Measurements from ENCODE around the gene ATRAID. TPM values are rescaled to one million over a fixed set of nuclear protein-coding genes. Genes with fewer than 3 reads are reported as not detected.

The ATRAID gene
- total and polyA plus RNA-seq, 4 donors, result 90.0 to 204 (median 122) TPM

DNA sequence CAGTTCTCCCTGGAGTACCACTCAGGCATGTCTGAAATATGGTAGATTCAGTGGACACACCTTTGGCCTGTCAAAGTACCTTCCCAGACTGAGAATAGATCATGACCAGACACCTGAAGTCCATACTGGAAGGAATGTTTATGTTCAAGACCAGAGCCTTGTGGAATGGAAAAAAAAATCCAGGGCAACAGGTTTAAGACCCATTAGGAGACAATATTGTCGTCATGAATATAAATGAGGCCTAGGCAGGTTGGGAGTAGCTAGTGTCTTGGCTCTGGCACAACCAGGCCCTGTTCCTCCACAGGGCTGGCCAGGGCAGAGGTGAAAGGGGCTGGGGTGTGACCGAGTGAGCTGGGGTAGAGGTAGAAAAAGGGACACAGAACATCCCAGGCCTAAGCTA lies 13.2 kb upstream of the ATRAID start:
- no peak overlapping the region for H3K9ac ChIP-seq (ENCODE audit: insufficient read depth in 1 of 2, low read length in 2 of 2)
- no peak overlapping the region for H3K27ac ChIP-seq (ENCODE audit: low read depth in 1 of 2, low read length in 1 of 2)
- TF ChIP-seq, protein P1, sequence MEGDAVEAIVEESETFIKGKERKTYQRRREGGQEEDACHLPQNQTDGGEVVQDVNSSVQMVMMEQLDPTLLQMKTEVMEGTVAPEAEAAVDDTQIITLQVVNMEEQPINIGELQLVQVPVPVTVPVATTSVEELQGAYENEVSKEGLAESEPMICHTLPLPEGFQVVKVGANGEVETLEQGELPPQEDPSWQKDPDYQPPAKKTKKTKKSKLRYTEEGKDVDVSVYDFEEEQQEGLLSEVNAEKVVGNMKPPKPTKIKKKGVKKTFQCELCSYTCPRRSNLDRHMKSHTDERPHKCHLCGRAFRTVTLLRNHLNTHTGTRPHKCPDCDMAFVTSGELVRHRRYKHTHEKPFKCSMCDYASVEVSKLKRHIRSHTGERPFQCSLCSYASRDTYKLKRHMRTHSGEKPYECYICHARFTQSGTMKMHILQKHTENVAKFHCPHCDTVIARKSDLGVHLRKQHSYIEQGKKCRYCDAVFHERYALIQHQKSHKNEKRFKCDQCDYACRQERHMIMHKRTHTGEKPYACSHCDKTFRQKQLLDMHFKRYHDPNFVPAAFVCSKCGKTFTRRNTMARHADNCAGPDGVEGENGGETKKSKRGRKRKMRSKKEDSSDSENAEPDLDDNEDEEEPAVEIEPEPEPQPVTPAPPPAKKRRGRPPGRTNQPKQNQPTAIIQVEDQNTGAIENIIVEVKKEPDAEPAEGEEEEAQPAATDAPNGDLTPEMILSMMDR (IDR thresholded peaks at IDR 0.05; ENCODE audit: control extremely low read depth, extremely low read depth), result no peak
- H3K9me3 ChIP-seq (ENCODE audit: control insufficient read depth in 4 of 4, insufficient read depth in 3 of 4, low read length in 3 of 4), result no peaks in the 10 kb centered on the region
- no peak for ATAC-seq (ENCODE audit: insufficient read depth, low FRiP score)
- no peaks in the 10 kb centered on the region for H3K4me1 ChIP-seq (ENCODE audit: control insufficient read depth in 5 of 5, insufficient read depth in 5 of 5, low read length in 5 of 5)
- 83 to 85% methylated on average over 2 of the region's 2 CpGs for WGBS, 2 donors
- peaks cover 0 to 26% (median 2%) of the 10 kb centered on the region in 4 donors for H3K36me3 ChIP-seq (ENCODE audit: control insufficient read depth in 4 of 4, insufficient read depth in 4 of 4, low read length in 4 of 4)
- no peaks in the 10 kb centered on the region for H3K27me3 ChIP-seq (ENCODE audit: control insufficient read depth in 3 of 3, insufficient read depth in 3 of 3, low read length in 2 of 3)
- no peak for DNase-seq
- H3K4me3 ChIP-seq, result no peak overlapping the region

DNA sequence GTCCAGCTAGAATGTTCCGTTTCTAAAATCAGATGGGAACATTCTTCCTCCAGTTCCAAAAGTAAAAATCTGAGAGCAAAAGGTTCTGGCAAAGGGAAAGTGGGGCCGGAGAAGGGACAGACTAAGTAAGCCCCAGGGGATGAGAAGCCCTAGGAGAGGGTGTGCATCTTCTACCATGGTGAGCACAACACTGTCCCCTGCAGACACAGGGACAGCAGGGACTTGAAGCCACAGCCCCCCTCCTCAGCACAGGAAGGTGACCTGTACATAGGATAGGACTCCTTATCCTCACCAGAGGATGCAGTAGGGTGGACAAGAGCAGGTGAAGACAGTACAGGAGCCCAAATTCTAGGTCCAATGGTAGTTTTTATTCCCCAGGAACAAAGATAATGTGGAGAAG lies 12.6 kb upstream of the ATRAID start:
- no peak for ATAC-seq (ENCODE audit: insufficient read depth, low FRiP score)
- no peak for DNase-seq

DNA sequence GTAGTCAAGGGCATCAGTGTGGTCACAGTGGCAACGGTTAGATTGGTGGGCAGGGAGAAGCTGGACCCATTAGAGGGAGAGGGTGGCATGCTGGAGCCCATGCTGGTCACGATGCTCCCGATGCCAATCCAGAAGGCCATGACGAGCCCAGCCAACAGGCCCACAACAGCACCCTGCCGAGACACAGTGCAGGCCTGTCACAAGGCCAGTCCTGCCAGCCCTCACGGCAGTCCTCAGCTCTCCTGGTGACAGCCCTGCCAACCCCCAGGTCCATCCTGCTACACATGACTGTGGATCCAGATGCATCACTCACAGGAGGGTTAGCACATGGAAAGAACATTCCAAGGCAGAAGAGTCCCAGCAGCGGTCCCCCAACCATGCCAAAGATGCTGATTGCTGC lies 10.2 kb upstream of the ATRAID start:
- WGBS, 2 donors, result 94 to 97% methylated on average over 7 of the region's 7 CpGs
- Histone ChIP-seq H3K9me3 (ENCODE audit: control insufficient read depth in 4 of 4, insufficient read depth in 3 of 4, low read length in 3 of 4) (no peaks in the 10 kb centered on the region), H3K27ac (ENCODE audit: low read depth in 1 of 2, low read length in 1 of 2) (no peak overlapping the region), H3K9ac (ENCODE audit: insufficient read depth in 1 of 2, low read length in 2 of 2) (no peak overlapping the region), H3K36me3 (ENCODE audit: control insufficient read depth in 4 of 4, insufficient read depth in 4 of 4, low read length in 4 of 4) (peaks cover 0 to 50% (median 19%) of the 10 kb centered on the region in 4 donors), H3K27me3 (ENCODE audit: control insufficient read depth in 3 of 3, insufficient read depth in 3 of 3, low read length in 2 of 3) (no peaks in the 10 kb centered on the region), H3K4me3 (no peak overlapping the region), H3K4me1 (ENCODE audit: control insufficient read depth in 5 of 5, insufficient read depth in 5 of 5, low read length in 5 of 5) (no peaks in the 10 kb centered on the region)
- no peak for DNase-seq
- no peak for ATAC-seq (ENCODE audit: insufficient read depth, low FRiP score)
- TF ChIP-seq, protein P1 (IDR thresholded peaks at IDR 0.05; ENCODE audit: control extremely low read depth, extremely low read depth), result no peak

More for the DNA sequence above, 12.6 kb upstream of the ATRAID start:
- Histone ChIP-seq H3K27ac (ENCODE audit: low read depth in 1 of 2, low read length in 1 of 2) (no peak overlapping the region), H3K36me3 (ENCODE audit: control insufficient read depth in 4 of 4, insufficient read depth in 4 of 4, low read length in 4 of 4) (peaks cover 0 to 32% (median 6%) of the 10 kb centered on the region in 4 donors), H3K27me3 (ENCODE audit: control insufficient read depth in 3 of 3, insufficient read depth in 3 of 3, low read length in 2 of 3) (no peaks in the 10 kb centered on the region), H3K4me1 (ENCODE audit: control insufficient read depth in 5 of 5, insufficient read depth in 5 of 5, low read length in 5 of 5) (no peaks in the 10 kb centered on the region), H3K9me3 (ENCODE audit: control insufficient read depth in 4 of 4, insufficient read depth in 3 of 4, low read length in 3 of 4) (no peaks in the 10 kb centered on the region), H3K9ac (ENCODE audit: insufficient read depth in 1 of 2, low read length in 2 of 2) (no peak overlapping the region), H3K4me3 (no peak overlapping the region)
- TF ChIP-seq, protein P1 (IDR thresholded peaks at IDR 0.05; ENCODE audit: control extremely low read depth, extremely low read depth), result no peak
- WGBS, 2 donors, result 90 to 95% methylated on average over 2 of the region's 2 CpGs

DNA sequence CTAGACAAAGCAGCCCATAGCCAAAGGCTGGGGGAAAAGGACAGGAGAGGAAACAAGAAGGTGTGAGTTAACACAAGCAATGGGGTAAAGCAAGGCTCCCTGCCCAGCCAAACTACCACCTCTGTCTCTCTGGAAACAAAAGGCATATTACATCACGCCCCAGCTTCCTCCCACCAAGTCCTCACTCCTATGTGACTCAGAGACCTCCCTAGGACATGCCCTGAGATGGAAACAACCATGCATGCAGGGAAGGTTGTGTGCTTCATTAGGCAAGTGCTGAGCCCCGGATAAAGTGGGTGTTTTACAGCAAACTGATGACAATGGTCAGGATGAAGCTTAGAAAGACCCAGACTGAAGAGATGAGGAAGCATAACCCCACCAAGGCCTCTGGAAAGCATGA lies 9.0 kb upstream of the ATRAID start:
- ATAC-seq (ENCODE audit: insufficient read depth, low FRiP score) (no peak), DNase-seq (no peak)
- Histone ChIP-seq H3K27ac (ENCODE audit: low read depth in 1 of 2, low read length in 1 of 2) (no peak overlapping the region), H3K9ac (ENCODE audit: insufficient read depth in 1 of 2, low read length in 2 of 2) (no peak overlapping the region), H3K27me3 (ENCODE audit: control insufficient read depth in 3 of 3, insufficient read depth in 3 of 3, low read length in 2 of 3) (no peaks in the 10 kb centered on the region), H3K36me3 (ENCODE audit: control insufficient read depth in 4 of 4, insufficient read depth in 4 of 4, low read length in 4 of 4) (peaks cover 3 to 59% (median 24%) of the 10 kb centered on the region in 4 donors), H3K4me3 (no peak overlapping the region), H3K4me1 (ENCODE audit: control insufficient read depth in 5 of 5, insufficient read depth in 5 of 5, low read length in 5 of 5) (no peaks in the 10 kb centered on the region), H3K9me3 (ENCODE audit: control insufficient read depth in 4 of 4, insufficient read depth in 3 of 4, low read length in 3 of 4) (no peaks in the 10 kb centered on the region)
- TF ChIP-seq, protein P1 (IDR thresholded peaks at IDR 0.05; ENCODE audit: control extremely low read depth, extremely low read depth), result no peak
- WGBS, 2 donors, result 59 to 83% methylated on average over 2 of the region's 2 CpGs
